ENCODE data around the gene CDC42SE2. TPM values are rescaled to one million over a fixed set of nuclear protein-coding genes. Genes with fewer than 3 reads are reported as not detected.
"Not testable (repeated sequence)": the region's sequence is repeated elsewhere in the genome, so short reads cannot be mapped to it uniquely, and the experiment has no call there.

Gene CDC42SE2
- total RNA-seq, 1 donor from 2014 or later, result 9.3 TPM

DNA sequence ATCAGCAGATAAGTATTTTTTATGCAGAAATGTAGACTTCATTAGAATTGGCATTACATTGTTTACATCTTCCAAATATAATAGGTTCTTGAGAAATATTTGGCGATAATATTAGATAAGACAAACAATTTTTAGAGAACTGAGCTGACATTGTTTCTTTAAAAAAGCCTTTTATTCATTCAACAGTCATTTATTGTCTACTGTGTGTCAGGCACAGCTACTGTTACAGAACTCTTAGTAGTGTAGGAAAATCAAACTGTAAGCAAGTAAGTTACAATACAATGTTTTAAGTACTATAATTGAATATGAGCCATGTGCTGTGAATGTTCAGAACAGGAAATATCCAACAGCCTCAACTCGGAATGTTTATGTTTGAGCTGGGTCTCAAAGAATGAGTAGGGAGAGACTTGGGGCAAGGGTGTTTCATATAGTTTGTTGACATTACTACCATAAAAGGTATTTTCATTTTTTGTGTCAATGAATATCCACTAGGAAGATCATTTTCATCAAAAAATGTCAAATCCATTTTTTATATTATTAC, 114.0 kb downstream of the CDC42SE2 start:
- ATAC-seq (ENCODE audit: poor library complexity) (no peak), DNase-seq (no peak)
- intact Hi-C loops (cut with DNase I), result no loop called here

DNA sequence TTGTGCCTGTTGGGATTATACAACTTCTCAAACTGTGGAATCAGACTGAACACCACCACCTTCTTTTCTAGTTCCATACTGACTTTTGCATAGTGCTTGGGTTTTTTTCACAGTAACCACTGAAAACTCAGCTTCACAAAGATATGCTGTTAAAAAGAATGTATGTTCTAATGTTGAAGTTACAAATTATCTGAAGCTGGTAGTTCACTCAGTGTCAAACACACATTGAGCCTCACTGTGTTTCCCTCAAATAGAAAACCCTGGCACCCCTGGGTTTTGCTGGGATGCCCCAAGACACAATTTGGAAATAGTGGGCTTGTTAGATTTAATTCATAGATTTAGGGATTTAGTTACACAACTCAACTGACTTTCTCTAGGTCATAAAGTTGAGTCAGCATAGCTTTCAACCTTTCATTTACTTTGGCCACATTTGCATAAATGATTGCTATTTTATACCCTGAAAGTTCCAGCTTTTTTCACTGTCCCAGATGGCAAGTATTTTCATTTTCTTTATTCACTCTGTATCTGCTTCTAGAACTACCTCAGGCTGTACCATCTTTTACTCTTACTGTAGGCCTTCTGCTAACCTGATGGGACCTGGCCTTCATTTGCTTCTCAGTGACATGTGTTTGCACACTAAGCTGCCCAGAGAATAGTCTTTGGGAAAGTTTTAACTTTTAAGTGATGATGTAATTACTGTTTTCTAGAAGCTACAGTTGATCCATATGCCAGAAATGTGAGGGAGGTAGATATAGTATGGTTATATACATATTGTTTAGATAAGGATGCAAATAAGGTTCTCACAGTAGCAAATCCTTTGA, 115.1 kb downstream of the CDC42SE2 start:
- intact Hi-C loops (cut with DNase I), result no loop called here
- ATAC-seq (ENCODE audit: poor library complexity), result no peak
- DNase-seq, result no peak

DNA sequence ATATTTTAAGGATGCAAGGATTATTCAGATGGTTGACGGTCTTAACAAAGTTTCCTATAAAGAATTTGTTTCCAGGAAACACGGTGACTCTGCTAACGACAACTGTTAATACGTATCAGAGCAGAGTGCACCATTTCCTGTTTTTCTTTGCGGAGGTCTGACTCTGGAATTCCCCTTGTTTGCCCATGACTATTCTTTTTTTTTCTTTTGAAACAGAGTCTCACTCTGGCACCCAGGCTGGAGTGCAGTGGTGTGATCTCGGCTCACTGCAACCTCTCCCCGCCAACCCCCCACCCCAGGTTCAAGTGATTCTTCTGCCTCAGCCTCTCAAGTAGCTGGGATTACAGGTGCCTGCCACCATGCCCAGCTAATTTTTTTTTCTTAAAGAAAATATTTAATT, 115.9 kb downstream of the CDC42SE2 start:
- intact Hi-C loops (cut with DNase I), result no loop called here
- ATAC-seq (ENCODE audit: poor library complexity), result peak; percentile 34
- no peak for DNase-seq

DNA sequence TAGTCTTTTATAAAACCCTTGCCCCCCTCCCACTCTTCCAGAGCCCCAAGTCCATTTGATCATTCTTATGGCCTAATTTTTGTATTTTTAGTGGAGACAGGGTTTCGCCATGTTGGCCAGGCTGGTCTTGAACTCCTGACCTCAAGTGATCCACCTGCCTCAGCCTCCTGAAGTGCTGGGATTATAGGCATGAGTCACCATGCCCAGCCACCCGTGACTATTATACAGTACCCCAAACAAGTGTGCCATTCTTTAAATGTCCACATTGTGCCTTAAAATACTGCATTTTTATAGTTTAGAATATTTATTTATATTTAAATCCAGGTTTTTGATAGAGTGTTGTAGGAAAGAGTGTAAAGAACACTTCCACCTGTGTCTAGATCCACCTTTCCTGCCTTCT, 116.4 kb downstream of the CDC42SE2 start:
- ATAC-seq (ENCODE audit: poor library complexity); intact Hi-C loops (cut with DNase I); DNase-seq: not testable (repeated sequence)

DNA sequence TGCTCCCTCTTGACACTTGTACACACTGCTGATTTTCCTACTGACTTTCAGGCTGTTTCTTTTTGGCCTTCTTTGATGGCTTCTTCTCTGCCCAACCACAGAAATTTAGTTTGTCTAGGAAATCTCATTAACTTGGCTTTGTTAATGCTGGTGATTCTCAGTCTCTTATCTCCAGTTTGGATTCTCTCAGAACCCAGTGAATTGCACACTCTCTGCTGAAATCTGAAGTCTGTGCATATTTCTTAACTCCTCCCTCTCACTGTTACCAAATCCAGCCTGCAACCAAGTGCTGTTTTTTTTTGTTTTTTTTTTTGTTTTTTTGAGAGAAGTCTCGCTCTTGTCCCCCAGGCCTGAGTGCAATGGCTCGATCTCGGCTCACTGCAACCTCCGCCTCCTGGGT, 117.2 kb downstream of the CDC42SE2 start:
- ATAC-seq (ENCODE audit: poor library complexity) (no peak), DNase-seq (no peak)
- intact Hi-C loops (cut with DNase I), result no loop called here

DNA sequence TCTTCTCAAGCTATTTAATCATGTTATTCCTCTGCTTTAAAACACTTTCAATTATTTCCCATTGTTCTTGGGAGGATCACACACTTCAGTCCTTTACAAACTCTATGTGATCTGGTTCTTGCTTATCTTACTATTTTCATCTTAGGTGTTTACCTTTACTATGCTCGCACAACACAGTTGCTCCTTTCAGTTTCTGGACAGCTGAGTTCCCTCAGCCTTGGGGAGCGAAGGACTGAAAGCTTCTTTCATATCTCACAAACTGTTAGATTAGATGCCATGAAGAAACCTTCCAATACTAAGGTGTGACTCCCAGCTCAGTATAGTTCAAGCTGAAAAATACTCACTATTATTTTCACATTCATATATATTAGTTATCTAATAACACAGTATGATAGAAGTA, 117.9 kb downstream of the CDC42SE2 start:
- intact Hi-C loops (cut with DNase I), result no loop called here
- no peak for ATAC-seq (ENCODE audit: poor library complexity)

DNA sequence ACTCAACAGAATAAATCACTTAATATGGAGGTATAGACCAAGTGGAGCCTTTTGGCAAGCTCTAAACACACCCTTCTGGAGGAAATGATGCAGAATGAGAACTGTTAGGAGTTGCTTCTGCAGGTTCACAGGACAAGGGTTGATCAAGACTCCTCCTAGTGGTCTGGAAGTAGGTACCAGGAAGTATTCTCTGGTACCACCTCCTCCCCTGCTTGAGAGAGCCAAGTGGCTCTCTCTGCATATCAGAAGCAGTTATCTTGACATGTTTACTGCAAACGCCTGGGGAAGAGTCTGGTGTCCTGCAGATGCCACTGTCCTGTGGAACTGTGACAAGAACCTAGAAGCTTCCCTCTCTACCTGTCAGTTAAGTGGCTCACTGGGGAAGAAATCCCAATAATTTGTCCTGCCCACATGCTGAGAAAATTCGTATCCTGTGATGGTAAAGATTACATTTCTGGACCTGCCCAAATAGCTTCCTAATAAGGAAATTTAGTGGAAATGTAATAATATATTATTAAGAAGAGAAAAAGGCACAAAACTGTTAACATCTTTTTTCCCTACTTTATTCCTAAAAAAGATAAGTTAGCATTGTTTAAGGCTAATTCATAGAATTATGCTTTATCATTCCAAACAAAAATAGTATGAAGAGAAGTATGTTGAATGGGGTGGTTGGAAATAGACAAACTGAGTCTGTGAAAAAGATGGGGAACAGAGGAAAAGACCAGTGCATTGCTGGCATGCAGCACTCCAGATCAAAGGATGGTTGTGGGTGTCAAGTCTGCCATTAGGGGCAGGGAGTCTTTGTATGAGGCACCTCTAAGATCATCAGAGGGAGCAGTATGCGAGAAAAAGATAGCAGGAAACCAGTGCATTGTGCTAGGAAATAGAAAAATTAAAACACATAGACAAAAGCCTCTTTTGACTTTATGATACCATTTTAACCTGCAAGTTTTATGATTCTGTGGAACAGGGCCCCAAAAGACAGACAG, 118.8 kb downstream of the CDC42SE2 start:
- ATAC-seq (ENCODE audit: poor library complexity) (peak; percentile 61), DNase-seq (no peak)
- intact Hi-C loops (cut with DNase I), result no loop called here

More for the DNA sequence above, 117.9 kb downstream of the CDC42SE2 start:
- no peak for DNase-seq

DNA sequence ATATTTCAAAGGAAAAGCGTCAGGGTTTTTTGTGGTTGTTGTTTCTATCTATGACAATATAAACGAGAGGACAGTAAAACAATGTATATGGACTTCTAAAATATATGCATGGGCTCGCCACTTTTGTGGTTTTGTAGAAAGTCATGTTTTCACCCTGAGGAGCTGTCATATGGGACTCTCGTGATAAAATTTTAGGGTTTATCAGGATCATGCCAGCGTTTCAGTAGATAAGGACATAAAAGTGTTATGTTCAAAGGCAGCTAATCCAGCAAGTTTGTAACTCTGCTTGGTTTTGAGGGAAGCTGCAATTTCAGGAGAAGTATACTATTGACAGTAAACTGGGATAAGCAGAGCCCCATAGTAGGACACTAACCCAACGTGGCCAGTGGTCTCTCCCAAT, 120.3 kb downstream of the CDC42SE2 start:
- no peak for ATAC-seq (ENCODE audit: poor library complexity)
- intact Hi-C loops (cut with DNase I), result no loop called here
- no peak for DNase-seq

DNA sequence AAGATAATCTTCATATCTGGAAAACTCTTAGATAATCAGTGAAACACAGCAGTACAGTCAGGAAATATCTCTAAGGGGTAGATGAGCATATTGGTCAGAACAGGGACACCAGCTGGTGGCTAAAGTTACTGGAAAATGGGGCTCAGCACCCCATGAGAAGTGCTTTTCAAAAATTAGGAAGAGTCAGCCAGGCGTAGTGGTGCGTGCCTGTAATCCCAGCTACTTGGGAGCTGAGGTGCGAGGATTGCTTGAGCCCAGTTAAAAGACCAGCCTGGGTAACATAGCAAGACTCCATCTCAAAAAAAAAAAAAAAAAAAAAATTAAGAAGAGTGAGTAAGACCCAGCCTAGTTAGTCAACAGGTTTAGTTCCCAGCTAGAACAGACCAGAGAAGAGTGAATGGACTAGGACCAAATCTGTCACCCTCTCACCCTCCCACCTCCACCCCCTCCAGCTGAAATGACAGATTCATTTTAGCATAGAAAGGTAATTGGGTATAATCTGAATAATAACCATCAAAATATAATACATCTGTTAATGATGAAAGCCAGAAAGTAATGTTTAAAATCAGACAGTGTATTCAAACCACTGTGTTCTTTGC, 120.9 kb downstream of the CDC42SE2 start:
- ATAC-seq (ENCODE audit: poor library complexity), result no peak
- intact Hi-C loops (cut with DNase I), result no loop called here
- DNase-seq, result no peak

DNA sequence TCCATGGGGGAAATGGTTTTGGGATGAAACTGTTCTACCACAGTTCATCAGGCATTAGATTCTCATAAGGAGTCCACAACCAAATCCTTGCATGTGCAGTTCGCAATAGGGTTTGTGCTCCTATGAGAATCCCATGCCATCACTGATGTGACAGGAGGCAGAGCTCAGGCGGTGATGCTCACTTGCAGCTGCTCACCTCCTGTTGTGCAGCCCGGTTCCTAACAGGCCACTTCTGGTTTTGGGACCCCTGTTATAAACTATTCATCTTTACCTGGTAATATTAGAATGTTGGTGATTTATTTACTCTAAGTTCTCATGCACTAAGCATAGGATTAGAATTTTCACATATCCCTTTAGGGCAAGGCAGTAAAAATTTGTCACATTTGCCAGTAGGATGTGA, 122.3 kb downstream of the CDC42SE2 start:
- DNase-seq (no peak), ATAC-seq (ENCODE audit: poor library complexity) (no peak)
- intact Hi-C loops (cut with DNase I), result no loop called here

DNA sequence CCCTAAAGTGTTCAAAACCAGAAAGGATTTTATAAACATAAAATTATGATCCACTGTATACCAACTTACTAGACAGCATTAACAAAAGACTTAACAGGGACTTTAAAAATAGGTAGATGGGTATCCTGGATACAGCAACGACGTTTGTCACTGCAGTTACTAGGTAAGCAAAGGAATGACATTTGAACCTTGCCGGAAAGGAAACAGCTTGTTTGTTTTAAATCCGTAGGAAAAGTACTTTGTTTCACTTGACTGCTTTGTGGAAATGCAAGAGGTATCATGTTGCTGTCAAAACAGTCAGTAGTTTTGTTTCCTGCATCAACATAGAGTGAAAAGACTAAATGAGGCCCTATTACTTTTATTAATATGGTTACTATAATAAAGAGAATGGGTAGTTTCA, 122.9 kb downstream of the CDC42SE2 start:
- ATAC-seq (ENCODE audit: poor library complexity), result no peak
- intact Hi-C loops (cut with DNase I), result no loop called here

DNA sequence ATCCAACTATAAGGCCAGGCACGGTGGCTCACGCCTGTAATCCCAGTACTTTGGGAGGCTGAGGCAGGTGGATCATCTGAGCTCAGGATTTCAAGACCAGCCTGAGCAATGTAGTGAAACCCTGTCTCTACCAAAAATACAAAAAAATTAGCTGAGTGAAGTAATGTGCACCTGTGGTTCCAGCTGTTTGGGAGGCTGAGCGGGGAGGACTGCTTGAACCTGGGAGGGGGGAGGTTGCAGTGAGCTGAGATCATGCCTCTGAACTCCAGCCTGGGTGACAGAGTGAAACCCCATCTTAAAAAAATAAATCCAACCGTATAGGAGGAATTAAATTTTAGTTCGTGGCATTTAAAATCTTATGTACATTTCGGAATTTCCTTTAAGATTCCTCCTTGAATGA, 123.4 kb downstream of the CDC42SE2 start:
- intact Hi-C loops (cut with DNase I), result no loop called here
- no peak for ATAC-seq (ENCODE audit: poor library complexity)
- no peak for DNase-seq

More for the DNA sequence above, 122.9 kb downstream of the CDC42SE2 start:
- no peak for DNase-seq

DNA sequence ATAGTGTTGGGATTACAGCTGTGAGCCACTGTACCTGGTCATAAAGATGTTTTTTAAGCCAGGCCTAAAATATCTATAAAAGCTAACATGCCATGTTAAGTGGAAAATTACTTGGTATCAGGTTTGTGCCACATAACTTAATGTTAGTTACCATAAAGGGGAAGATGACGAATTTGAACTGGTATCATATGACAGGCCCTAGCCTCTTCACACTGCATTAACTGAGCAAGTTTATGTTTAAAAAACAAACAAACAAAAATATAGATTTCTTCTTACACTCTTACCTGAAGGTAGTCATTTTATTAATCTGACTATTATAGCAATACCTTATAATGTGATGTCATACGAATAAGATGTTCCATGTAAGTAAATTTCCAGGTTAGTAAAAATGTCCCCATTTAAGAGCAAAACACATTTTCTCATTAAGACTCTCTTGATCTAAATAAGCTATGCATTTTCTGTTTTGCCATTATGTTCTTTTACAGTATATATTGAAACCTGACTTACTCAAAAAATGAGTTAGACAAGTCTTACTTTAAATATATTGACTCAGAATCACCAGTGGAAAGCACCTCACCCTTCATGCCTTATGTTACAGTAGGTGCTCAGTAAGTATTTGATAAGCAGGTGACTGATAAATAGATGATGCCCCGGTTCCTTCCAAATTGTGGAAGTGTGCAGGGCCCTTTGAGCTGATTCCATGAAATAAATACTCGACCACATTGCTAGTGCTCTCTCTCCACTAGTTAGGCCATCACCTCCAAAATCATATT, 125.4 kb downstream of the CDC42SE2 start:
- ATAC-seq (ENCODE audit: poor library complexity), result no peak
- DNase-seq, result no peak
- intact Hi-C loops (cut with DNase I), result no loop called here

DNA sequence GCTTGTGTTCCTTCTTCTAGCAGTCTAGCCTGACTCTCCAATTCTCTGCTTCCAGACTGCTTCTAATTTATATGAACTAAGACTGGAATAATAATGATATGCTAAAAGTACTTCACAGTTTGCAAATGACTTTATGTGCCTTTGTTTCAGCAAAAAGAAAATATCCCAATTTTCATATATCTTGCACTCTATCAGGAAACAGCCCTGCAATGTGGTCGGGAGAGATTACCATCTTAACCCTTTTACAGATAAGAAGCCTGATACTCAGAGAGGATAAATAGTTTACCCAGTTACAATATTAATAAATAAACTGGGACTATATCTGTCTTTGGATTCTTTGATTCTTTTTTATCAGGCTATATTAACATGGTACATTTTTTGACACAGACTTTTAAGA, 126.0 kb downstream of the CDC42SE2 start:
- no peak for ATAC-seq (ENCODE audit: poor library complexity)
- intact Hi-C loops (cut with DNase I), result no loop called here

DNA sequence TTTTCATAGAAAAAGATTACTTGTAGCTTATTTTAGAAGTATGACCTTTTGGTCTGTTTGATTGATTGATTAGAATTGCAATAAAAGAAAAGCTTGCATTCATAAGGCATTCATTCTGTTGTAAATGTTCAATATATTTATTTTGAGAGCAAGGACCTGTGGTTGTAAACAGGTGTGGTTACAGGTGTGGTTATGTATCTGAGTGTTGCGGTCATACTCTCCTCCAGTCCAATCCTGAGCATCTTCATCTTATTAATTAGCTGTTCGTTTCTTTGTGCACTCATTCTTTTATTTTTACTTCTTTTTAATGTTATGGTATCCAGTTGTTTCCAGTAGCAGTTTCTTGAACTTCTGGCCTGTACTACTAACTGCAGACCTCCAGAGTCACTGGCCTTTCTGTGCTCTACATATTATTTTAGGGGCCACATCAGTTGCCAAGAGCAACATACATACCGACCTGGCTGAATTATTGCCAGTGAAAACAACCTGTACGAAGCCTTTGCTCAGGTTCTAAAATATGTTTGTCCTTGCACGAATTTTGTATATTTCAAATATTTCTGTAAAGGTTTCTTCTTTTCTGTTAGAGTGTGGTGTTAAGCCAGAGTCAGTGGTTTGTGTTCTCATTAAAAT, 128.7 kb downstream of the CDC42SE2 start:
- DNase-seq, result no peak
- no peak for ATAC-seq (ENCODE audit: poor library complexity)
- intact Hi-C loops (cut with DNase I), result no loop called here

More for the DNA sequence above, 126.0 kb downstream of the CDC42SE2 start:
- DNase-seq, result no peak

DNA sequence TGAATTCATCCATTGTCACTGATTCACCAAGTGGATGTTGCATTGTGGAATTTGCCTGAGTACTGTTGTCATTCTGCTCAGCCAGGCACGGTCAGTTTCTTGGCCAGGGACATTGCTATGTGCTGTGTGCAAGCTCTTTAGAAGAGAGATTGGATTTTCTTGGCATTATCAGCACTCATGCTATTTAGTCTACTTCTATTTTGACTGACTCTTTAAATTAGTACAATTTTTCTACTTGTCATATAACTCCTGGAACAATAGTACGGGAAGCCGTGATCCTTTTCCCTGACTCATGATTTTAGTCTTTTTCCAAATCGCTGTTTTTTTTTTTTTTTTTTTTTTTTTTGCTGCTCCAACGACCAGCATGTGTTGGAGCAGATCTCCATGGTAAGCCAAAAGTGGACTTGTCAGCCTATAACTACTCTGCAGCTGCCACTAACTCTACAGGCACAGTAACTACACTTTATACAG, 129.7 kb downstream of the CDC42SE2 start:
- intact Hi-C loops (cut with DNase I), result no loop called here
- DNase-seq (no peak), ATAC-seq (ENCODE audit: poor library complexity) (peak; percentile 87)

DNA sequence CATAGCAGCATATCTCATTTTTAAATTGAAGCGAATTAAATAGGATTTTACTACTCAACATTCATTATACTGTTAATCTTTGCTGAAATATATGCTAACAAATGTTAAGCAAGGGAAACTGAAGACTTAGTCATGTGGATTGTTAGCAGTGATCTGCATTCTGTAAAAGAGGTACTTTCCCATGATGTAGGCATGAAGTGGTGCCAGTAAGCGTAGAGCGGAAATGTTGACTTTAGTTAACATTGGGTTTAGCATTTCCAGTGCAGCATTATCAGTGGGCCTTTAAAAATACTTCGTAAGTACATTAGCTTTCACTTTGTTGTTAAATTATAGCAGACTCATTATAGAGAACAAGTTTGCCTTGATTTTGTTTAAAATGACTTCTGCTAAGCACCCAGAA, 130.3 kb downstream of the CDC42SE2 start:
- ATAC-seq (ENCODE audit: poor library complexity), result no peak

DNA sequence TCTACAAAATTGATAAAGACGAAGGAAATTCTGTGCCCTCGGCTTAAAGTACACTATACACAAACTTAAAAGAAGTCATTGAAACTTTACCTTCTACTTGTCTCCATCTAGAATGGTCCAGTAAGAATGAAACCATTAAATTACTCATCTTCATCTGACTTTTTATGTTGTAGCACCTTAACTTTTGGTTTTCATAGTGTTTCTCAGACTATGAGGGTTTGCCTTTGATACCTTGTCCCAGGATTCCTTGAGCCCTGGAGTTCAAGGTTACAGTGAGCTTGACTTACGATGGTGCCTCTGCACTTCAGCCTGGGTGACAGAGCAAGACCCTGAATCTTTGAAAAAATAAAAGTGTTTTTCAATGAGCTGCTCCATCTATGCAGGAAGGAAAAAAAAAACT, 132.2 kb downstream of the CDC42SE2 start:
- DNase-seq (no peak), ATAC-seq (ENCODE audit: poor library complexity) (no peak)
- intact Hi-C loops (cut with DNase I), result no loop called here

More for the DNA sequence above, 130.3 kb downstream of the CDC42SE2 start:
- DNase-seq, result no peak
- intact Hi-C loops (cut with DNase I), result no loop called here
